OCI-LY1 (cell line): ENCODE measurements around the gene PTPRR.

Source experiments
- H2AFZ ChIP-seq: fragments of 200-600 bp; sonication (generic), shearing (Covaris generic); 2 replicates; pipeline ENCODE4 v1.6.0; 2014; ENCODE audit warnings: antibody characterized with exemption, mild to moderate bottlenecking, low read length
- H3F3A ChIP-seq: fragments of 200-600 bp; sonication (generic), shearing (Covaris generic); 2 replicates; pipeline ENCODE4 v1.6.0; 2014; ENCODE audit warnings: mild to moderate bottlenecking, antibody characterized with exemption, low read length, moderate library complexity; ENCODE audit not compliant: insufficient read depth
- H3K27ac ChIP-seq: fragments of 200-600 bp; sonication (generic); 2 replicates; pipeline ENCODE4 v1.5.1; 2014; ENCODE audit warnings: low read length, mixed run types, mild to moderate bottlenecking, low read depth; ENCODE audit not compliant: poor library complexity, severe bottlenecking
- H3K27me3 ChIP-seq: fragments of 200-600 bp; sonication (generic); 2 replicates; pipeline ENCODE4 v1.6.0; 2014; ENCODE audit warnings: antibody characterized with exemption, mild to moderate bottlenecking, low read length, moderate library complexity; ENCODE audit not compliant: insufficient read depth
- H3K36me3 ChIP-seq: fragments of 200-600 bp; sonication (generic); 2 replicates; pipeline ENCODE4 v1.6.1; 2014; ENCODE audit warnings: mild to moderate bottlenecking, antibody characterized with exemption, low read length, moderate library complexity, mixed read lengths; ENCODE audit not compliant: insufficient read depth
- H3K4me1 ChIP-seq: fragments of 200-600 bp; sonication (generic); 2 replicates; pipeline ENCODE4 v1.5.1; 2014; ENCODE audit warnings: mild to moderate bottlenecking, low read length, moderate library complexity; ENCODE audit not compliant: insufficient read depth, severe bottlenecking
- H3K4me2 ChIP-seq: fragments of 200-600 bp; sonication (generic), shearing (Covaris generic); 2 replicates; pipeline ENCODE4 v1.6.1; 2014; ENCODE audit warnings: low read length
- H3K4me3 ChIP-seq: fragments of 200-600 bp; sonication (generic); 2 replicates; pipeline ENCODE4 v1.5.1; 2014; ENCODE audit warnings: low read length, low read depth, mild to moderate bottlenecking, mixed read lengths; ENCODE audit not compliant: poor library complexity, severe bottlenecking
- H3K79me2 ChIP-seq: fragments of 200-600 bp; shearing (Covaris generic); 2 replicates; pipeline ENCODE4 v1.6.1; 2016; ENCODE audit warnings: mixed run types, low read length, mixed read lengths; ENCODE audit not compliant: insufficient read depth
- H3K9ac ChIP-seq: fragments of 200-600 bp; sonication (generic), shearing (Covaris generic); 2 replicates; pipeline ENCODE4 v1.6.1; 2014; ENCODE audit warnings: mild to moderate bottlenecking, low read length, mixed read lengths
- H3K9me2 ChIP-seq: fragments of 200-600 bp; sonication (generic), shearing (Covaris generic); 2 replicates; pipeline ENCODE4 v1.6.1; 2014; ENCODE audit warnings: low read depth, mild to moderate bottlenecking, low read length, mixed read lengths
- H3K9me3 ChIP-seq: fragments of 200-600 bp; shearing (Covaris generic); 2 replicates; pipeline ENCODE4 v1.6.1; 2014; ENCODE audit warnings: low read length, mixed read lengths
- H4K20me1 ChIP-seq: fragments of 200-600 bp; sonication (generic), shearing (Covaris generic); 2 replicates; pipeline ENCODE4 v1.6.0; 2016; ENCODE audit warnings: mild to moderate bottlenecking, low read length; ENCODE audit not compliant: insufficient read depth
- EZH2 ChIP-seq: fragments of 200-600 bp; sonication (generic), shearing (Covaris generic); IDR thresholded peaks from 2 replicates; pipeline ENCODE4 v1.8.0; 2017; ENCODE audit warnings: borderline replicate concordance, mixed run types, mild to moderate bottlenecking, antibody characterized with exemption, low read length, moderate library complexity, mixed read lengths
- TF ChIP-seq, protein P1 (sequence below): fragments of 200-600 bp; sonication (generic), shearing (Covaris generic); IDR thresholded peaks from 2 replicates; pipeline ENCODE4 v1.5.1; 2017; ENCODE audit warnings: mild to moderate bottlenecking, antibody characterized with exemption, low read length, moderate library complexity, mixed read lengths

PTPRR gene

GRCh38 chr12:70895956-70896355 lies 24.6 kb downstream of the PTPRR start:
- no peaks in the 10 kb centered on the region for H4K20me1 ChIP-seq
- no peaks in the 10 kb centered on the region for H3K79me2 ChIP-seq
- H3K4me1 ChIP-seq = no peaks in the 10 kb centered on the region
- no peak overlapping the region for H3K4me2 ChIP-seq
- no peak overlapping the region for H3K27ac ChIP-seq
- no peaks in the 10 kb centered on the region for H3K27me3 ChIP-seq
- no peaks in the 10 kb centered on the region for H3K9me2 ChIP-seq
- H3K4me3 ChIP-seq = no peak overlapping the region
- no peaks in the 10 kb centered on the region for H3K9me3 ChIP-seq
- no peaks in the 10 kb centered on the region for H3K36me3 ChIP-seq
- H3K9ac ChIP-seq = no peak overlapping the region
- TF ChIP-seq, protein P1, sequence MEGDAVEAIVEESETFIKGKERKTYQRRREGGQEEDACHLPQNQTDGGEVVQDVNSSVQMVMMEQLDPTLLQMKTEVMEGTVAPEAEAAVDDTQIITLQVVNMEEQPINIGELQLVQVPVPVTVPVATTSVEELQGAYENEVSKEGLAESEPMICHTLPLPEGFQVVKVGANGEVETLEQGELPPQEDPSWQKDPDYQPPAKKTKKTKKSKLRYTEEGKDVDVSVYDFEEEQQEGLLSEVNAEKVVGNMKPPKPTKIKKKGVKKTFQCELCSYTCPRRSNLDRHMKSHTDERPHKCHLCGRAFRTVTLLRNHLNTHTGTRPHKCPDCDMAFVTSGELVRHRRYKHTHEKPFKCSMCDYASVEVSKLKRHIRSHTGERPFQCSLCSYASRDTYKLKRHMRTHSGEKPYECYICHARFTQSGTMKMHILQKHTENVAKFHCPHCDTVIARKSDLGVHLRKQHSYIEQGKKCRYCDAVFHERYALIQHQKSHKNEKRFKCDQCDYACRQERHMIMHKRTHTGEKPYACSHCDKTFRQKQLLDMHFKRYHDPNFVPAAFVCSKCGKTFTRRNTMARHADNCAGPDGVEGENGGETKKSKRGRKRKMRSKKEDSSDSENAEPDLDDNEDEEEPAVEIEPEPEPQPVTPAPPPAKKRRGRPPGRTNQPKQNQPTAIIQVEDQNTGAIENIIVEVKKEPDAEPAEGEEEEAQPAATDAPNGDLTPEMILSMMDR = no peak
- no peak for TF ChIP-seq EZH2
- H3F3A ChIP-seq = no peaks in the 10 kb centered on the region
- no peak overlapping the region for H2AFZ ChIP-seq

DNA sequence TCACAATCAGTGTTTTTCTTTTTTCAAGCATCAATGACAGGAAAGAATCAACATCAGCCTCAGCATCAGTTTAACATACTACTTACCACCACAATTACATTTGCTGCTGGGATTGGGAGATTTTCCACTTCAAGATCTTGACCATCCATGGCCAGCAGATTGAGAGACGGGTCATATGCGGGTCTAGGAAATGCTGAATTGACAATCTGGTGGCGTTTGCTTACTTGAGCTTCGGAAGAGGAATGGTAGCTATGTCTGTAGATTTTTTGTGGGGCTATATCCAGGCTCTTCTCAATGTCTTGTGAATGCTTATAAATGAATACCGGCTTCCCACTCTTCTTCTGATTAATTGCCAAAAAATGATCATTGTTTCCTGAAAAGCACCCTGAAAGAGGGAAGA lies 27.9 kb downstream of the PTPRR start:
- H4K20me1 ChIP-seq = no peaks in the 10 kb centered on the region
- TF ChIP-seq, protein P1 = no peak
- no peak for TF ChIP-seq EZH2
- no peaks in the 10 kb centered on the region for H3K9me3 ChIP-seq
- H3K27me3 ChIP-seq = no peaks in the 10 kb centered on the region
- H2AFZ ChIP-seq = no peak overlapping the region
- H3F3A ChIP-seq = no peaks in the 10 kb centered on the region
- no peak overlapping the region for H3K4me3 ChIP-seq
- H3K4me2 ChIP-seq = no peak overlapping the region
- no peaks in the 10 kb centered on the region for H3K9me2 ChIP-seq
- H3K27ac ChIP-seq = no peak overlapping the region
- no peak overlapping the region for H3K9ac ChIP-seq
- H3K79me2 ChIP-seq = no peaks in the 10 kb centered on the region
- H3K4me1 ChIP-seq = no peaks in the 10 kb centered on the region
- H3K36me3 ChIP-seq = no peaks in the 10 kb centered on the region

DNA sequence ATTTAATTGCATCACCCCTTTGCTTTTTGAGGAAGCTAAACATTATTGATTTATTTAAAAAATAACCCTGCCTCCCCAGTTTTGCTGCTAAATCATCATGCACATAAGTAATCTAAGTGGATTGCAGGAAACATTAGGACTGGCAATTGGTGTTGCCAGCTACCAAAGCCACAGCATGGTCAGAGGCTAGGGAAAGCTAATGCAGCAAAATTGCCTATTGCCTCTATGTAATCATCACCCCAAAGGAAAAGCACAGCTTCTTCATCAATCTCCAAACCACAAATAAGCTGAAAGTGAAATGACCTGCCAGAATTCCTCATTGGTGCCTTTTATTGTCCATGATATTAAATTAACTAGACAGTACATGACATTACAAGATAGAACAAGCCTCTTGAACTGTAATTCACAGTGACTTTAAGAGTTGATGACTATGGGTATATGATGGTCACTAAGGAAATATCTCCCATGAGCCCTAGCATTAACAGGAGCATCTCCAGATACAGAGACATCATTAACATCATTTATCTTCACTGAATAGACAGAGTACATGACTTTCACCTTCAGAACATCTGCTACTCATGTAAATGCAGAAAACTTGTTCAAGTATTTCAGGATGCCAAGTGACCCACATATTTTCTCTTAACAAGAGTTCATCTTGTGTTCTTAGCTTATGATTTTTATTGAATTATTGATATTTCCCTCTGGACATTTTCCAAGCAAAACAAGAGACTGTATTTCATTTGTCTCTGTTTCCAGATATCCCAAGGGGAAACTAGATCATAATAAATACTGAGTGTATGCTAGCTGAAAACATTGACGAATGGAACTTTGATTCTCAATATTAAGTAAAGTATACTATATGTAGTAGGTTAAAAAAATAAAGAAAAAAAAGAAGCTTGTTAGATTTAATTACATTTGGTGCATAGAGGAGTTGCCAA lies 29.4 kb downstream of the PTPRR start:
- no peaks in the 10 kb centered on the region for H3F3A ChIP-seq
- H3K9me2 ChIP-seq = no peaks in the 10 kb centered on the region
- H3K36me3 ChIP-seq = no peaks in the 10 kb centered on the region
- H2AFZ ChIP-seq = no peak overlapping the region
- no peak overlapping the region for H3K4me3 ChIP-seq
- no peak overlapping the region for H3K27ac ChIP-seq
- no peak for TF ChIP-seq EZH2
- TF ChIP-seq, protein P1 = no peak
- no peak overlapping the region for H3K4me2 ChIP-seq
- no peaks in the 10 kb centered on the region for H3K4me1 ChIP-seq
- no peaks in the 10 kb centered on the region for H3K79me2 ChIP-seq
- H3K9me3 ChIP-seq = no peaks in the 10 kb centered on the region
- no peaks in the 10 kb centered on the region for H4K20me1 ChIP-seq
- H3K27me3 ChIP-seq = no peaks in the 10 kb centered on the region
- no peak overlapping the region for H3K9ac ChIP-seq
